Motor neuron (in vitro differentiated cells): ENCODE results near the gene LCLAT1. TPM values are rescaled to one million over a fixed set of nuclear protein-coding genes. Genes with fewer than 3 reads are reported as not detected.
"Not testable (repeated sequence)": the region's sequence is repeated elsewhere in the genome, so short reads cannot be mapped to it uniquely, and the experiment has no call there.

Source experiments
- ATAC-seq, 8 experiments: fragments of 200-7000 bp; cut with Tn5 transposase; replicated peaks in 6 of 8; 2 replicates each; pipeline ENCODE4 v1.8.0; 2021; ENCODE audit warnings: mild to moderate bottlenecking in 8 of 8, moderate library complexity in 8 of 8
- H3K27ac ChIP-seq, 2 donors: fragments of 250-450 bp; sonication (Bioruptor Pico); 2 replicates each; pipeline ENCODE4 v1.9.0; 2021; ENCODE audit warnings: antibody characterized with exemption in 2 of 2, mild to moderate bottlenecking in 2 of 2, moderate library complexity in 1 of 2
- H3K4me1 ChIP-seq, 2 donors: fragments of 250-450 bp; sonication (Bioruptor Pico); replicated peaks in 1 of 2; 2 replicates each; pipeline ENCODE4 v1.6.1; 2021; ENCODE audit warnings: antibody characterized with exemption in 2 of 2, mild to moderate bottlenecking in 2 of 2, moderate library complexity in 1 of 2
- H3K4me3 ChIP-seq, 5 donors: fragments of 250-450 bp; sonication (Bioruptor Pico); 2 replicates each; pipeline ENCODE4 v1.9.0; 2021; ENCODE audit warnings: antibody characterized with exemption in 5 of 5, mild to moderate bottlenecking in 5 of 5, moderate library complexity in 4 of 5
- WGBS, 10 experiments: fragments of 450-650 bp; shearing (Covaris generic); methylation state at CpG; one replicate each; pipeline ENCODE4 v1.0.0; 2022; 5-methylcytosine and 5-hydroxymethylcytosine counted together
- in situ Hi-C, 9 experiments: fragments of 400-800 bp; cut with MboI; loops; one replicate each; pipeline ENCODE4 v1.15.0; 2021; ENCODE audit warnings: low sequenced_read_pairs in 9 of 9, low pct_unique_long_range_greater_than_20kb in 2 of 9; ENCODE audit not compliant: unreplicated experiment in 9 of 9
- total RNA-seq, 8 experiments: library from RNA; unstranded; fragments of 300-600 nt; gene quantifications; 2 replicates each; pipeline versions ENCODE4 v1.2.3 to v1.2.4, GENCODE V29; 2022

The LCLAT1 gene
- total RNA-seq, 8 experiments from 2014 or later, result 9.8 to 39.2 (median 12.9) TPM

DNA sequence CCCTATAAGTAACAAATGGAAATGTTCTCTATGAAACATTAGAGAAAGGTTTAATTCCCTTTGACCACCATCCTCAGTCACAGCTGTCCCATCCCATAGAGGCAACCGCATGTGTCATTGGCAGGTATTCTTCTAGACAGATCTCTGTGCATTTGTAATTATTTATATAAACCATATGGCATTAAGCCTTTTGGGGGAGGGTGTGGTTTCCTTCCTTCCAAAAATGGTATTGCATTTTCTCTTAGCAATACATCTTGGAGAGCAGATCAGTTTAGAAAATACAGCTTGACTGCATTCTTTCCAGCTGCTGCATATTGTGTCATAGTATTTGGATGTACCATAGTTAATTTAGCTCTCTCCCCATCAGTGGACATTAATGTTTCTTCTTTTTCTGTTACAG lies 57.7 kb downstream of the LCLAT1 start:
- in situ Hi-C loops, result no loop called here
- 14 to 100% (median 75%) methylated on average over 1 of the region's 1 CpG; no CpG with 5 or more reads in 5 of the 10 experiments for WGBS, 10 experiments

DNA sequence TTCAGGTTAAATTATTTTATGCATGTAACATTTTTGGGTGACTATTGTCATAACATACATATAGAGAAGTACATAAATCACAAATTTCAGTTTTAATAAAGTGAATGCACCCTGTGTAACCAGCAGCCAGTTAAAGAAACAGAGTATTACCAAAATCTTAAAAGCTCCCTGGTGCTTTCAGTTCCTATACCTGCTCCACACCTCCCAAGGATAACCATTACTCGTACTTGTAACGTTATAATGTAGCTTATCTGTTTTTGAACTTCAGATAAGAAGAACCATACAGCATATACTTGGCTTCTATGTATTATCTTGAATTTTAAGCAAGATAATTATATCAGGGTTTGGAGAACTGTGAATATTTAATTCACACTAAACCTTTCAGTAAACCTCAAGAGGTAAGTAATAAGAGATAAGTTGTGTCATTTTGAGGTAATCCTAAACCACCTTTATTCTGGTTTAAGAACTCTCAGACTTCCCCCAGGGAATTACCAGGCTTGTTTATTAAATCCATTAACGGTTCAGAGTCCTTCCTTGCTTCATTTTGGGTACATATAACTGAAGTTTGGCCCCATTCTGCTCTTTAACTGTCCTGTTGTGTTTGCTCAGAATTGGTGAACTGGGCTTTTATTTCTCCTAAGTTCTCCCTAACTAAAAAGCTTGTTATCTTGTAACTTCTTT lies 58.6 kb downstream of the LCLAT1 start:
- no peak overlapping the region for H3K27ac ChIP-seq
- ATAC-seq, result no peak
- 64 to 96% (median 87%) methylated on average over 1 to 3 of the region's 3 CpGs; no CpG with 5 or more reads in 1 of the 10 experiments for WGBS, 10 experiments
- no peaks in the 10 kb centered on the region for H3K4me1 ChIP-seq
- H3K4me3 ChIP-seq, result no peak overlapping the region
- in situ Hi-C loops, result no loop called here

More for the DNA sequence above, 57.7 kb downstream of the LCLAT1 start:
- no peaks in the 10 kb centered on the region for H3K4me1 ChIP-seq
- no peak overlapping the region for H3K4me3 ChIP-seq
- ATAC-seq, result peak in 3 of 8 experiments; percentile 26 to 57 (median 54)
- no peak overlapping the region for H3K27ac ChIP-seq

- H3K4me1 ChIP-seq, ATAC-seq, H3K27ac ChIP-seq, H3K4me3 ChIP-seq, in situ Hi-C loops: not testable (repeated sequence)
- WGBS, 10 experiments, result 71 to 100% (median 100%) methylated on average over 1 of the region's 1 CpG; no CpG with 5 or more reads in 2 of the 10 experiments
Observed at GRCh38 chr2:30507460-30507859, 60.4 kb downstream of the LCLAT1 start.

- Histone ChIP-seq H3K4me1 (peaks cover 0 to 5% of the 10 kb centered on the region in 2 donors), H3K4me3 (no peak overlapping the region), H3K27ac (no peak overlapping the region)
- WGBS, 10 experiments, result 80 to 100% (median 93%) methylated on average over 1 to 5 of the region's 5 CpGs; no CpG with 5 or more reads in 2 of the 10 experiments
- in situ Hi-C loops, result no loop called here
- no peak for ATAC-seq
Observed at GRCh38 chr2:30509716-30510115, 62.7 kb downstream of the LCLAT1 start.

DNA sequence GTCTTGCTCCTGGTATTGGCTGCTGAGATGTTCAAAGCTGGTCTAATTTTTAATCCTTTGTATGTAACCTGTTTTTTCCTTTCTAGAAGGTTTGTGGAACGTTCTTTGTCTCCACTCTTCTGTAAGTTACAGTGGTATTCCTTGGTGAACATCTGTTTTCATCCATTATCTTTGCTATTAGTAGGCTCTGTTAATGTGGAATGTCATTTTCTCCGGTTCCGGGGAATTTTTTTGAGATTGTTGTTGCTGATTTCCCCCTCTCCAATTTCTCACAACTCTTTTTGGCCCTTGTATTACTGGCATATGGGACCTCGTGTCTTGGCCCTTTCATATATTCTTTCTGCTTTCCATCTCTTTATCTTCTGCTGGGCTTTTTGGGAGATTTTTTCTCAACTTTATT lies 63.4 kb downstream of the LCLAT1 start:
- no peak overlapping the region for H3K27ac ChIP-seq
- no peak overlapping the region for H3K4me3 ChIP-seq
- no peak for ATAC-seq
- WGBS, 10 experiments, result 68 to 96% (median 87%) methylated on average over 3 to 4 of the region's 4 CpGs
- H3K4me1 ChIP-seq, result peaks cover 0 to 5% of the 10 kb centered on the region in 2 donors
- in situ Hi-C loops, result no loop called here

GRCh38 chr2:30511122-30512083 lies 64.4 kb downstream of the LCLAT1 start:
- in situ Hi-C loops, result no loop called here
- no peak overlapping the region for H3K4me3 ChIP-seq
- WGBS, 10 experiments, result 9 to 83% (median 62%) methylated on average over 1 to 7 of the region's 8 CpGs
- ATAC-seq, result peak; percentile 38 to 87 (median 51)
- no peak overlapping the region for H3K27ac ChIP-seq
- H3K4me1 ChIP-seq, result peaks cover 0 to 5% of the 10 kb centered on the region in 2 donors

DNA sequence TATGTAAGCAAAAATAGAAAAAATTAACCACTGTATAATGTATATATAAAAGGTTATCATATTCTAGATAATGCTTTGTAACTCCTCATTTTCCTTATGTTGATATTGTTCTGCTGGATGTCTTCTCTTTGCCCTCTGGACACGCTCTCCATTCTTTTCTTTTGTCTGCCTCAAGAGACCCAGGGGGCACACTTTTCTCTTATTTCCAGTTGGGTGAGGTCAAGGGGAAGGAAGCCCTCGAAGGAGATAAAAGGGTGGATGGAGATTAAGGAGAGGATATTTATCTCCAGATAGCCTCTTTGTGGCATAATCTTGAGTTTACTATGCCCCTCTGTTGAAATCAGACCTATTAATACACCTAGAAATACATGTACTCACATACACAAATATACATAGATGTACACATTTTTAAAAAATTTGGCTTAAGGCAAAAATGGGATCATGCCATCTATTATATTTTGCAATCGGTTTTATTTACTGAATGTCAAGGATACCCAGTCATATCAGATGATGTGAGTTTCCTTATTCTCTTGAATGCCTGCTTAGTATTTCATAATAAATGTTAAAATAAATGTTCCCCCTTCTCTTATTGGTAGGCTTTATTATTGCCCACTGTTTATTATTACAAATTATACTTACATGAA lies 65.3 kb downstream of the LCLAT1 start:
- WGBS, 10 experiments, result 51 to 100% (median 66%) methylated on average over 1 to 3 of the region's 3 CpGs
- ATAC-seq, result no peak
- no peak overlapping the region for H3K4me3 ChIP-seq
- no peak overlapping the region for H3K27ac ChIP-seq
- in situ Hi-C loops, result no loop called here
- H3K4me1 ChIP-seq, result peaks cover 0 to 5% of the 10 kb centered on the region in 2 donors

GRCh38 chr2:30513649-30514048 lies 66.6 kb downstream of the LCLAT1 start:
- H3K27ac ChIP-seq, H3K4me3 ChIP-seq, H3K4me1 ChIP-seq, in situ Hi-C loops, ATAC-seq: not testable (repeated sequence)
- WGBS, 10 experiments, result 50 to 100% (median 75%) methylated on average over 1 to 5 of the region's 5 CpGs; no CpG with 5 or more reads in 3 of the 10 experiments

- Histone ChIP-seq H3K4me3 (no peak overlapping the region), H3K27ac (no peak overlapping the region), H3K4me1 (peaks cover 0 to 5% of the 10 kb centered on the region in 2 donors)
- ATAC-seq, result peak in 4 of 8 experiments; percentile 43 to 82 (median 74)
- in situ Hi-C loops, result no loop called here
- WGBS, 10 experiments, result 0 to 100% (median 40%) methylated on average over 1 to 2 of the region's 2 CpGs; no CpG with 5 or more reads in 4 of the 10 experiments
Observed at GRCh38 chr2:30514134-30514847, 67.2 kb downstream of the LCLAT1 start.

GRCh38 chr2:30514848-30515435 lies 67.9 kb downstream of the LCLAT1 start:
- in situ Hi-C loops, result no loop called here
- peak in 3 of 8 experiments; percentile 33 to 73 (median 46) for ATAC-seq
- H3K27ac ChIP-seq, result no peak overlapping the region
- H3K4me1 ChIP-seq, result peaks cover 0 to 5% of the 10 kb centered on the region in 2 donors
- WGBS, 10 experiments, result 0 to 100% (median 89%) methylated on average over 1 to 4 of the region's 4 CpGs; no CpG with 5 or more reads in 1 of the 10 experiments
- H3K4me3 ChIP-seq, result no peak overlapping the region

DNA sequence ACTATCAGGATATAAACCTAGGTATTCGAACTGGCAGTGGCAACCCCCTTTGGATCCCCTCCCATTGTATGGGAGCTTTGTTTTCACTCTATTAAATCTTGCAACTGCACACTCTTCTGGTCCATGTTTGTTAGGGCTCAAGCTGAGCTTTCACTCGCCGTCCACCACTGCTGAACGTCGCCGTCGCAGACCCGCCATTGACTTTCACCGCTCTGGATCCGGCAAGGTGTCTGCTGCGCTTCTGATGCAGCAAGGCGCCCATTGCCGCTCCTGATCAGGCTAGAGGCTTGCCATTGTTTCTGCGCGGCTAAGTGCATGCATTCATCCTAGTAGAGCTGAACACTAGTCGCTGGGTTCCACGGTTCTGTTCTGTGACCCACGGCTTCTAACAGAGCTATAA lies 69.1 kb downstream of the LCLAT1 start:
- Histone ChIP-seq H3K4me1 (peaks cover 0 to 5% of the 10 kb centered on the region in 2 donors), H3K4me3 (no peak overlapping the region), H3K27ac (no peak overlapping the region)
- in situ Hi-C loops, result no loop called here
- 0 to 100% (median 94%) methylated on average over 1 to 16 of the region's 18 CpGs; no CpG with 5 or more reads in 2 of the 10 experiments for WGBS, 10 experiments
- no peak for ATAC-seq

GRCh38 chr2:30519796-30520195 lies 72.8 kb downstream of the LCLAT1 start:
- in situ Hi-C loops, result no loop called here
- Histone ChIP-seq H3K27ac (no peak overlapping the region), H3K4me3 (no peak overlapping the region), H3K4me1 (no peaks in the 10 kb centered on the region)
- 71 to 100% (median 98%) methylated on average over 1 to 13 of the region's 16 CpGs; no CpG with 5 or more reads in 2 of the 10 experiments for WGBS, 10 experiments
- no peak for ATAC-seq
